Activated T-cell treated with anti-CD3 and anti-CD28 coated beads, Interleukin-2, amount 50 U/mL, for 24 hours (primary cell): ENCODE data around the gene TCTN1.
"Not testable (repeated sequence)": the region's sequence is repeated elsewhere in the genome, so short reads cannot be mapped to it uniquely, and the experiment has no call there.

Experiments
- DNase-seq: peaks from one replicate; pipeline ENCODE4 v3.0.0-alpha.2; 2020
- H3K27ac Mint-ChIP-seq: 2 replicates; pipeline ENCODE4 v1.8.0; 2020; ENCODE audit warnings: mild to moderate bottlenecking, mixed read lengths
- H3K27me3 Mint-ChIP-seq: 2 replicates; pipeline ENCODE4 v1.8.0; 2020; ENCODE audit warnings: mixed read lengths
- H3K36me3 Mint-ChIP-seq: 2 replicates; pipeline ENCODE4 v1.8.0; 2020; ENCODE audit warnings: low read depth, mixed read lengths
- H3K4me1 Mint-ChIP-seq: 2 replicates; pipeline ENCODE4 v1.8.0; 2020; ENCODE audit warnings: low read depth, mixed read lengths
- H3K4me3 Mint-ChIP-seq: 2 replicates; pipeline ENCODE4 v1.8.0; 2020; ENCODE audit warnings: mild to moderate bottlenecking, moderate library complexity, mixed read lengths
- H3K9me3 Mint-ChIP-seq: 2 replicates; pipeline ENCODE4 v1.8.0; 2020; ENCODE audit warnings: mixed read lengths

Gene TCTN1

DNA sequence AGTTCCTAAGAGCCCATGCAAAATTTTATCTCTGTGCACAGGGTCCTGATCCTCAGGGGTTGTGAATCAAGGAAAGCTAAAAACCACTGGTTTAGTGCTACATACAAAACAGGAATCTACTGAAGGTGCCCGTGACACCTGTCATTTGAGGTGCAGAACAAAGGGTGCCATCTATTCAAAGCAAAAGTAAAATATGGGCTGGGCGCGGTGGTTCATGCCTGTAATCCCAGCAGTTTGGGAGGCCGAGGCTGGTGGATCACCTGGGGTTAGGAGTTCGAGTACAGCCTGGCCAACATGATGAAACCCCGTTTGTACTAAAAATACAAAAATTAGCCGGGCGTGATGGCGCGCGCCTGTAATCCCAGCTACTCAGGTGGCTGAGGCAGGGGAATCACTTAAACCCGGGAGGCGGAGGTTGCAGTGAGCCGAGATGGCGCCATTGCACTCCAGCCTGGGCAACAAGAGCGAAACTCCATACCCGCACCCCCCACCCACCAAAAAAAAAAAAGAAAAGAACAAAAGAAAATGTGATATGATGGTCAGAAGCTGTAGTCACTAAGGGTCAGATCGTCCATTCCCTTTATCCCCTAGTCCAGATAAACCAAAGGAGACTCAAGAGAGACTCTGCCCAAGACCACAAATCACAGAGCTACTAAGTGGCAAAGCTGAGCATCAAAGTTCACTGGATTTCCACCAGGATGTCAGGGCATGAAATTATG is 34.2 kb upstream of the TCTN1 start:
- peaks cover 77% of the 10 kb centered on the region for H3K4me1 Mint-ChIP-seq
- peak overlapping the region; percentile 100 for H3K27ac Mint-ChIP-seq
- no peaks in the 10 kb centered on the region for H3K27me3 Mint-ChIP-seq
- peak overlapping the region; percentile 92 for H3K4me3 Mint-ChIP-seq
- no peak for DNase-seq
- H3K36me3 Mint-ChIP-seq, result peaks cover 39% of the 10 kb centered on the region
- no peaks in the 10 kb centered on the region for H3K9me3 Mint-ChIP-seq

DNA sequence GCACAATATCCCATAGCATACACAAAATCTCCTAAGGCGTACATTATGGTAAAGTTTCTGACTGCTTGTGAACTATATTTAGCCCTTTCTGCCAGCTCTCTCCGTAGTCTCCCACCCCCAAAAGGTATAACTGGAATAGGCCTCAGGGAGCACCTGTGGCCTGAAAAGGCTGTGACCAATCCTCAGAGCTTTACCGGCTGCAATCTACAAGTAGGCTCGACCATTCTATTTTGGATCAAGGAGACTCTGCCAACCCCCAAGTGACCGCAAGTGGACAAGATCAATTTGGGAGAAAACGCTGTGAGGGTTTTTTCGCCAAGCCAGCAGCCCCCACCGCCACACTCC is 32.0 kb upstream of the TCTN1 start:
- peak overlapping the region; percentile 92 for H3K4me3 Mint-ChIP-seq
- no peak for DNase-seq
- no peaks in the 10 kb centered on the region for H3K9me3 Mint-ChIP-seq
- no peaks in the 10 kb centered on the region for H3K27me3 Mint-ChIP-seq
- peaks cover 73% of the 10 kb centered on the region for H3K4me1 Mint-ChIP-seq
- H3K36me3 Mint-ChIP-seq, result peaks cover 34% of the 10 kb centered on the region
- peak overlapping the region; percentile 100 for H3K27ac Mint-ChIP-seq

- peak overlapping the region; percentile 92 for H3K4me3 Mint-ChIP-seq
- peaks cover 32% of the 10 kb centered on the region for H3K36me3 Mint-ChIP-seq
- H3K4me1 Mint-ChIP-seq, result peaks cover 69% of the 10 kb centered on the region
- no peaks in the 10 kb centered on the region for H3K27me3 Mint-ChIP-seq
- peak; percentile 85 for DNase-seq
- peak overlapping the region; percentile 100 for H3K27ac Mint-ChIP-seq
- no peaks in the 10 kb centered on the region for H3K9me3 Mint-ChIP-seq
Observed at GRCh38 chr12:110582276-110583136, 31.4 kb upstream of the TCTN1 start.

GRCh38 chr12:110583137-110584059 is 30.5 kb upstream of the TCTN1 start, which contains the start of gene PPTC7:
TSS of gene PPTC7 (minus strand) at chr12:110583318. CDS start at chr12:110583031, 287 bp downstream.
- Mint-ChIP-seq H3K9me3 (no peaks in the 10 kb centered on the region), H3K4me3 (peak within 1 kb of the TSS; percentile 92), H3K27ac (peak within 1 kb of the TSS; percentile 100), H3K4me1 (peaks cover 61% of the 10 kb centered on the region), H3K27me3 (no peaks in the 10 kb centered on the region), H3K36me3 (peaks cover 32% of the 10 kb centered on the region)
- peak; percentile 98 for DNase-seq

- DNase-seq, result no peak
- H3K27me3 Mint-ChIP-seq, result no peaks in the 10 kb centered on the region
- H3K4me3 Mint-ChIP-seq, result peak overlapping the region; percentile 82
- H3K27ac Mint-ChIP-seq, result peak overlapping the region; percentile 96
- H3K4me1 Mint-ChIP-seq, result peaks cover 50% of the 10 kb centered on the region
- H3K9me3 Mint-ChIP-seq, result no peaks in the 10 kb centered on the region
- H3K36me3 Mint-ChIP-seq, result peaks cover 22% of the 10 kb centered on the region
Observed at GRCh38 chr12:110585231-110585799, 28.6 kb upstream of the TCTN1 start.

DNA sequence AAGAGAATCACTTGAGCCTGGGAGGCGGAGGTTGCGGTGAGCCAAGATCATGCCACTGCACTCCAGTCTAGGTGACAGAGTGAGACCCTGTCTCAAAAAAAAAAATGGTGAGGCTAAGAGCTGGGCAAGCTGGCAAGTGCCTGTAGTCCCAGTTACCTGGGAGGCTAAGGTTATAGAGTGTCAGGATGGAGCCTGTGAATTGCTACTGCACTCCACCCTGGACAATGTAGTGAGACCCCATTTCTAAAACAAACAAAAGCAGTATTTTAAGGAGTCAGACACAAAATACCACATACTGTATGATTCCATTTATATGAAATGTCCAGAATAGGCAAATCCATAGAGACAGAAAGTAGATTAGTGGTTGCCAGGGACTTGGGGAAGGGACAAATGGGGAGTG is 26.8 kb upstream of the TCTN1 start:
- not testable (repeated sequence) for H3K27me3 Mint-ChIP-seq, H3K4me3 Mint-ChIP-seq, H3K9me3 Mint-ChIP-seq, H3K27ac Mint-ChIP-seq, DNase-seq, H3K36me3 Mint-ChIP-seq
- H3K4me1 Mint-ChIP-seq, result peaks cover 52% of the 10 kb centered on the region

GRCh38 chr12:110590059-110590458 is 23.9 kb upstream of the TCTN1 start:
- H3K27ac Mint-ChIP-seq, result peak overlapping the region; percentile 91
- H3K27me3 Mint-ChIP-seq, result no peaks in the 10 kb centered on the region
- no peaks in the 10 kb centered on the region for H3K9me3 Mint-ChIP-seq
- H3K36me3 Mint-ChIP-seq, result no peaks in the 10 kb centered on the region
- no peak for DNase-seq
- H3K4me3 Mint-ChIP-seq, result no peak overlapping the region
- H3K4me1 Mint-ChIP-seq, result peaks cover 34% of the 10 kb centered on the region

GRCh38 chr12:110590806-110591326 is 23.1 kb upstream of the TCTN1 start:
- no peak overlapping the region for H3K4me3 Mint-ChIP-seq
- no peak for DNase-seq
- no peaks in the 10 kb centered on the region for H3K27me3 Mint-ChIP-seq
- H3K4me1 Mint-ChIP-seq, result peaks cover 26% of the 10 kb centered on the region
- no peaks in the 10 kb centered on the region for H3K36me3 Mint-ChIP-seq
- H3K9me3 Mint-ChIP-seq, result no peaks in the 10 kb centered on the region
- peak overlapping the region; percentile 91 for H3K27ac Mint-ChIP-seq

GRCh38 chr12:110591451-110592051 is 22.4 kb upstream of the TCTN1 start:
- H3K4me3 Mint-ChIP-seq, result no peak overlapping the region
- H3K9me3 Mint-ChIP-seq, result no peaks in the 10 kb centered on the region
- DNase-seq, result no peak
- peaks cover 23% of the 10 kb centered on the region for H3K4me1 Mint-ChIP-seq
- peak overlapping the region; percentile 91 for H3K27ac Mint-ChIP-seq
- H3K36me3 Mint-ChIP-seq, result no peaks in the 10 kb centered on the region
- H3K27me3 Mint-ChIP-seq, result no peaks in the 10 kb centered on the region

- DNase-seq, result no peak
- H3K4me1 Mint-ChIP-seq, result peaks cover 23% of the 10 kb centered on the region
- no peaks in the 10 kb centered on the region for H3K36me3 Mint-ChIP-seq
- H3K9me3 Mint-ChIP-seq, result no peaks in the 10 kb centered on the region
- H3K27me3 Mint-ChIP-seq, result no peaks in the 10 kb centered on the region
- H3K4me3 Mint-ChIP-seq, result no peak overlapping the region
- no peak overlapping the region for H3K27ac Mint-ChIP-seq
Observed at GRCh38 chr12:110592078-110592477, 21.9 kb upstream of the TCTN1 start.

- not testable (repeated sequence) for H3K36me3 Mint-ChIP-seq, H3K27me3 Mint-ChIP-seq, H3K9me3 Mint-ChIP-seq, DNase-seq, H3K4me3 Mint-ChIP-seq, H3K27ac Mint-ChIP-seq
- peaks cover 23% of the 10 kb centered on the region for H3K4me1 Mint-ChIP-seq
Observed at GRCh38 chr12:110592919-110593318, 21.0 kb upstream of the TCTN1 start.

GRCh38 chr12:110597885-110598284 is 16.0 kb upstream of the TCTN1 start:
- Mint-ChIP-seq H3K27ac (no peak overlapping the region), H3K4me3 (no peak overlapping the region)

GRCh38 chr12:110599334-110599733 is 14.6 kb upstream of the TCTN1 start:
- no peak overlapping the region for H3K4me3 Mint-ChIP-seq
- H3K36me3 Mint-ChIP-seq, result no peaks in the 10 kb centered on the region
- no peak for DNase-seq
- no peak overlapping the region for H3K27ac Mint-ChIP-seq
- H3K9me3 Mint-ChIP-seq, result no peaks in the 10 kb centered on the region
- H3K4me1 Mint-ChIP-seq, result peaks cover 10% of the 10 kb centered on the region
- no peaks in the 10 kb centered on the region for H3K27me3 Mint-ChIP-seq

More at GRCh38 chr12:110597885-110598284, 16.0 kb upstream of the TCTN1 start:
- Mint-ChIP-seq H3K36me3 (no peaks in the 10 kb centered on the region), H3K4me1 (peaks cover 10% of the 10 kb centered on the region), H3K9me3 (no peaks in the 10 kb centered on the region), H3K27me3 (no peaks in the 10 kb centered on the region)
- DNase-seq, result no peak
